DND-41 (cell line): ENCODE measurements around the gene CEP131.

Source experiments
- CTCF ChIP-seq: IDR thresholded peaks from 2 replicates; pipeline ENCODE4 v1.5.1; 2012; ENCODE audit warnings: borderline replicate concordance, low read length, moderate library complexity, mild to moderate bottlenecking; ENCODE audit not compliant: poor library complexity, severe bottlenecking; ENCODE audit errors: extremely low read depth
- EZH2 ChIP-seq: IDR thresholded peaks from 3 replicates; pipeline ENCODE4 v1.6.1; 2012; ENCODE audit warnings: borderline replicate concordance, low read depth, mild to moderate bottlenecking, moderate library complexity, low read length, inconsistent platforms; ENCODE audit not compliant: severe bottlenecking

GRCh38 chr17:81253358-81254131 is 30.8 kb upstream of the CEP131 start:
- peak; percentile 85 for TF ChIP-seq CTCF
- no peak for TF ChIP-seq EZH2
